ENCODE data around the gene ART4.

GRCh38 chr12:14853961-14854360 is 10.6 kb upstream of the ART4 start:
- TF ChIP-seq CTCF (conservative IDR thresholded peaks at IDR 0.05), result no peak
- no peak for TF ChIP-seq ZFX (IDR thresholded peaks at IDR 0.05)
